ENCODE data around the gene HIPK2. TPM values are rescaled to one million over a fixed set of nuclear protein-coding genes. Genes with fewer than 3 reads are reported as not detected.

HIPK2 gene
- total RNA-seq, 3 donors from 2014 or later (not counting 1 experiment from before 2014, with no cell fraction given), result 127 to 145 (median 144) TPM

DNA sequence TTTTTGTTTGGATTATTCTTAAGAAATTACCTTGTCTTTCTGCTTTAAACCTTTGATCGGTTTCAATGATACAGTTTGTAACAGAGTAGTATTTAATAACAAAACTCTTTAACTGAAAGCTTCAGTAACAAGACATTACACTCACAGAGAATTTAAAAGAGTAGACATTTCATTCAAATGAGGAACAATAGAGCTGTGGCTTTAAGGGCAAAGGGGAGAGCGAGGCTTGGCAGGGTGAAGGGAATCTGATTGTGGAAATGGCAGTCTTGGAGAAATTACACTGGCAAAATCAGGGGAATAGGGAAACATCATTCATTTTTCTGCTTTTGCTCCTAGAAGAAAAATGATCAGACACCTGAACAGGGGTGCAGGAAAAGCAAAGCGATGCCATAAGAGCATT is 5.1 kb upstream of the HIPK2 start:
- Mint-ChIP-seq H3K4me3 (no peak overlapping the region), H3K27me3 (ENCODE audit: low read depth in 2 of 2) (no peaks in the 10 kb centered on the region), H3K36me3 (no peaks in the 10 kb centered on the region), H3K27ac (no peak overlapping the region), H3K4me1 (peaks cover 21 to 22% of the 10 kb centered on the region in 2 donors), H3K9me3 (no peaks in the 10 kb centered on the region)
- peaks cover 6% of the 10 kb centered on the region for H3K4me1 ChIP-seq (ENCODE audit: control insufficient read depth, insufficient read depth, low read length)
- intact Hi-C loops (cut with micrococcal nuclease), result no loop called here
- 91% methylated on average over 2 of the region's 3 CpGs for WGBS (ENCODE audit: insufficient coverage)
- H3K27me3 ChIP-seq (ENCODE audit: control insufficient read depth, insufficient read depth, low read length), result peaks cover 4% of the 10 kb centered on the region
- DNase-seq (no peak), ATAC-seq (no peak)
- TF ChIP-seq, protein P1, sequence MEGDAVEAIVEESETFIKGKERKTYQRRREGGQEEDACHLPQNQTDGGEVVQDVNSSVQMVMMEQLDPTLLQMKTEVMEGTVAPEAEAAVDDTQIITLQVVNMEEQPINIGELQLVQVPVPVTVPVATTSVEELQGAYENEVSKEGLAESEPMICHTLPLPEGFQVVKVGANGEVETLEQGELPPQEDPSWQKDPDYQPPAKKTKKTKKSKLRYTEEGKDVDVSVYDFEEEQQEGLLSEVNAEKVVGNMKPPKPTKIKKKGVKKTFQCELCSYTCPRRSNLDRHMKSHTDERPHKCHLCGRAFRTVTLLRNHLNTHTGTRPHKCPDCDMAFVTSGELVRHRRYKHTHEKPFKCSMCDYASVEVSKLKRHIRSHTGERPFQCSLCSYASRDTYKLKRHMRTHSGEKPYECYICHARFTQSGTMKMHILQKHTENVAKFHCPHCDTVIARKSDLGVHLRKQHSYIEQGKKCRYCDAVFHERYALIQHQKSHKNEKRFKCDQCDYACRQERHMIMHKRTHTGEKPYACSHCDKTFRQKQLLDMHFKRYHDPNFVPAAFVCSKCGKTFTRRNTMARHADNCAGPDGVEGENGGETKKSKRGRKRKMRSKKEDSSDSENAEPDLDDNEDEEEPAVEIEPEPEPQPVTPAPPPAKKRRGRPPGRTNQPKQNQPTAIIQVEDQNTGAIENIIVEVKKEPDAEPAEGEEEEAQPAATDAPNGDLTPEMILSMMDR (IDR thresholded peaks at IDR 0.05), result no peak
- H3K9me3 ChIP-seq (ENCODE audit: control insufficient read depth, insufficient read depth, low read length), result no peaks in the 10 kb centered on the region
- no peak overlapping the region for H3K27ac ChIP-seq (ENCODE audit: low read length)
- H3K4me3 ChIP-seq (ENCODE audit: low read length), result no peak overlapping the region
- no peaks in the 10 kb centered on the region for H3K36me3 ChIP-seq (ENCODE audit: control insufficient read depth, insufficient read depth, low read length)

DNA sequence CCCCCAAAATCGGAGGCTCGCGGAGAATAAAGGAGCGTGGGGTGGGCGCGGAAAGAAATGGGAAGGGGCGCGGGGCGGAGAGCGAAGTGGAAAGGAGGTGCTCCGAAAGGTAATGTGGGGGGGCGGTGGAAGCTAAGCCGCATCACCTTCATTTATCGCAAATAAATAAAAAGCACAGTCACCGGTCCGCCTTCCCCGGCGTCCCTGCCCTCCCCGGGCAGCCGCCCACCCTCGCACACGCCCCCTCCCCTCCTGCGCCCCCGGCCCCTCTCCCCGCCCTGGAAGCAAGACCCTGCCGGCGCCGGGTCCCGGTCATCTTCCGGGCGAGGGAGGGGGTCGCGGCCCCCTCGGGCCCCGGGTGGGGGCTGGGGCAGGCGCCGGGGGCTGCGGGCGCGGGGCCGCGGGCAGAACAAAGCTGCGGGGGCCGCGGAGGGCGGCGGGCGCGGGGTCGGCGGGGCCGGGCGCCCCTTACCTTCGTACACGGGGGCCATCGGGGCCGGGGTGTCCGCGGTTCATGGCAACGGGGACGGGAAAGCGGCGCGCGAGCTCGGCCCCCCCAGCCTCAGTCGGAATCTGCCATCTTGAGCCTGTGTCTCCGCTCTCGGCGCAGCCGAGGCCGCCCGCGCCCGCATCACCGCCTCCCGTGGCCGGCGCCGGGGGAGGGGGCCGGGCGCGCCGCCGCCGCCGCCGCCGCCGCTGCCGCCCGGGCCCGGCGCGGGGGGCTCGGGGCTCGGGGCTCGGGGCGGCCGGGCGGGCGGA is 486 bp downstream of the HIPK2 start:
- intact Hi-C loops (cut with micrococcal nuclease), result loop anchor here (1.0 to 5.0 kb wide), 7 partner anchors 43 to 203 kb away; no protein-coding TSS in a partner anchor
- H3K9me3 Mint-ChIP-seq, result no peaks in the 10 kb centered on the region
- Histone ChIP-seq H3K4me1 (ENCODE audit: control insufficient read depth, insufficient read depth, low read length) (peaks cover 21% of the 10 kb centered on the region), H3K9me3 (ENCODE audit: control insufficient read depth, insufficient read depth, low read length) (no peaks in the 10 kb centered on the region), H3K4me3 (ENCODE audit: low read length) (peak overlapping the region; percentile 69), H3K27ac (ENCODE audit: low read length) (peak overlapping the region; percentile 75), H3K27me3 (ENCODE audit: control insufficient read depth, insufficient read depth, low read length) (peaks cover 4% of the 10 kb centered on the region), H3K36me3 (ENCODE audit: control insufficient read depth, insufficient read depth, low read length) (no peaks in the 10 kb centered on the region)
- no peaks in the 10 kb centered on the region for H3K27me3 Mint-ChIP-seq (ENCODE audit: low read depth in 2 of 2)
- no peaks in the 10 kb centered on the region for H3K36me3 Mint-ChIP-seq
- H3K4me3 Mint-ChIP-seq, result peak overlapping the region; percentile 98
- DNase-seq (peak; percentile 44 to 72), ATAC-seq (peak; percentile 39 to 59 (median 56))
- TF ChIP-seq, protein P1 (IDR thresholded peaks at IDR 0.05), result no peak
- WGBS (ENCODE audit: insufficient coverage), result under 1% methylated on average over 99 of the region's 102 CpGs
- peak overlapping the region; percentile 95 to 99 for H3K27ac Mint-ChIP-seq
- peaks cover 62 to 64% of the 10 kb centered on the region in 2 donors for H3K4me1 Mint-ChIP-seq

DNA sequence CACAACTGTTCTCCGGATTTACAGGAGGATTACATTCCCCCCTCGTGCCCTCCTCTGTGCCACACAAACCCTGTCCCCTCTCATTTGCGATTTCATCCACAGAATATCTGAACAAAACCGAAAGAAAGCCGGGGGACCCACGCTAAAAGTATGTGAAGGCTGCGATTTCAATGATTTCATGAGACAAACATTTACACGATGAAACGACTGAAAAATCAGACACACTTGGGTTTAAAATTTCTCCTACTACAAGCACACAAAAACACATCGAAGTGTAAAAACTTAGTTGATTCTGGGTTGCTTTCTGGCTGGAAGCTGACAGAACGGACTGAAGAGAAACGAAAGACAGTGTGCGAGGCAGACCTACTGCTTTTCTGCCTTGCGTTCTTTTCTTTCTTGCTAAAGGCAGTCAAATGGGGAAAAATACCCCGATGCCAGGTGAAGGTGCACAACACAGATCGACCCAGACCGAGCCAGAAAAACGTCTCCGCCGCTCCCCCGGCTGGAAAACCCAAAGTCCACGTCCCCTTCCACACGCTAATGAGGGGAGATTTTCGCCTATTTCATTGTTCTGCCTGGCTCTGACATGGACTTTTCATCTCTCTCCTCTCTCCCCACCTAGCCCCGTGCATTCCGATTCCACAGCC is 1.2 kb downstream of the HIPK2 start:
- Mint-ChIP-seq H3K4me1 (peaks cover 69 to 71% of the 10 kb centered on the region in 2 donors), H3K27me3 (ENCODE audit: low read depth in 2 of 2) (no peaks in the 10 kb centered on the region), H3K27ac (peak overlapping the region; percentile 95 to 99), H3K9me3 (no peaks in the 10 kb centered on the region), H3K36me3 (no peaks in the 10 kb centered on the region), H3K4me3 (peak overlapping the region; percentile 98)
- ATAC-seq (peak in 2 of 3 donors; percentile 3 to 12), DNase-seq (peak in 1 of 2 donors; percentile 67)
- under 1% methylated on average over 24 of the region's 26 CpGs for WGBS (ENCODE audit: insufficient coverage)
- Histone ChIP-seq H3K4me1 (ENCODE audit: control insufficient read depth, insufficient read depth, low read length) (peaks cover 21% of the 10 kb centered on the region), H3K9me3 (ENCODE audit: control insufficient read depth, insufficient read depth, low read length) (no peaks in the 10 kb centered on the region), H3K36me3 (ENCODE audit: control insufficient read depth, insufficient read depth, low read length) (no peaks in the 10 kb centered on the region), H3K27me3 (ENCODE audit: control insufficient read depth, insufficient read depth, low read length) (peaks cover 4% of the 10 kb centered on the region), H3K27ac (ENCODE audit: low read length) (peak overlapping the region; percentile 75), H3K4me3 (ENCODE audit: low read length) (peak overlapping the region; percentile 69)
- TF ChIP-seq, protein P1 (IDR thresholded peaks at IDR 0.05), result no peak
- intact Hi-C loops (cut with micrococcal nuclease), result loop anchor here (1.0 to 5.0 kb wide), 8 partner anchors 44 to 226 kb away; no protein-coding TSS in a partner anchor

Data from natural killer cell (primary cell).